K562 (cell line): ENCODE data around the gene TRIP12. TPM values are rescaled to one million over a fixed set of nuclear protein-coding genes. Genes with fewer than 3 reads are reported as not detected.

Source experiments
- ATAC-seq: fragments of 200-7000 bp; cut with Tn5 transposase; 3 replicates; pipeline ENCODE4 v1.9.1; 2020; ENCODE audit warnings: moderate library complexity
- BruUV-seq: library from RNA; stranded (reverse); fragments of 400-500 nt; replicated peaks from 2 replicates; lab custom pipeline; 2021; lab: Mats Ljungman, UMichigan
- CTCF ChIA-PET: fragments of 300-600 bp; formaldehyde crosslinking; extraction: SDS; loops from one replicate; lab custom pipeline; 2021; ENCODE audit warnings: low intra/inter-chr PET ratio; lab: Yijun Ruan, JAX
- POLR2A ChIA-PET: fragments of 300-600, 350-650 bp; sonication (Branson Sonifier 250); formaldehyde crosslinking; extraction: SDS; loops from one replicate; lab custom pipeline; 2021; ENCODE audit warnings: antibody characterized with exemption, inconsistent platforms; lab: Yijun Ruan, JAX
- DNase-seq, 4 experiments: peaks; one replicate each; pipeline versions ENCODE4 v3.0.0 to v3.0.0-alpha.2; 2011 to 2018; ENCODE audit warnings: low spot score in 3 of 4, mixed read lengths in 3 of 4; ENCODE audit errors: extremely low read depth in 1 of 4
- FAIRE-seq: peaks from 2 replicates; lab custom pipeline; 2011; peaks lifted over from hg19 to GRCh38; lab: Jason Lieb, UNC
- H2AFZ ChIP-seq: 2 replicates; pipeline ENCODE4 v1.6.0; 2011; ENCODE audit warnings: low read depth, low read length, control low read depth, inconsistent platforms
- H3K27ac ChIP-seq: fragments of 200-600 bp; 3 replicates; pipeline ENCODE4 v1.8.0; 2011; ENCODE audit warnings: low read depth, mild to moderate bottlenecking, control low read depth, inconsistent platforms, low read length, moderate library complexity, mixed read lengths; ENCODE audit errors: extremely low read depth
- H3K27me3 ChIP-seq, 2 experiments: fragments of 300-600 bp in 1 of 2; 2 replicates in 1 of 2; 3 replicates in 1 of 2; pipeline versions ENCODE4 v1.6.0 to v1.8.0; 2011; ENCODE audit warnings: inconsistent platforms in 2 of 2, low read length in 2 of 2, mild to moderate bottlenecking in 1 of 2, mixed read lengths in 1 of 2, moderate library complexity in 1 of 2; ENCODE audit not compliant: control insufficient read depth in 2 of 2, insufficient read depth in 2 of 2
- H3K36me3 ChIP-seq: fragments of 300-600 bp; 3 replicates; pipeline ENCODE4 v1.8.0; 2011; ENCODE audit warnings: mild to moderate bottlenecking, low read length, inconsistent platforms; ENCODE audit not compliant: control insufficient read depth, insufficient read depth
- H3K4me1 ChIP-seq, 2 experiments: fragments of 200-600 bp in 1 of 2; replicated peaks in 1 of 2; 2 replicates in 1 of 2; 3 replicates in 1 of 2; pipeline versions ENCODE4 v1.5.1 to v1.8.0; 2011; ENCODE audit warnings: inconsistent platforms in 2 of 2, low read length in 2 of 2, mild to moderate bottlenecking in 1 of 2, mixed read lengths in 1 of 2, moderate library complexity in 1 of 2; ENCODE audit not compliant: control insufficient read depth in 2 of 2, insufficient read depth in 2 of 2
- H3K4me2 ChIP-seq: 2 replicates; pipeline ENCODE4 v1.6.1; 2011; ENCODE audit warnings: low read length, control low read depth, inconsistent platforms, mixed read lengths; ENCODE audit not compliant: insufficient read depth
- H3K4me3 ChIP-seq: fragments of 200-600 bp; sonication (generic), shearing (Covaris generic); 2 replicates; pipeline ENCODE4 v1.5.1; 2016; ENCODE audit warnings: control low read depth, inconsistent platforms
- H3K79me2 ChIP-seq: fragments of 200-600 bp; 3 replicates; pipeline ENCODE4 v1.8.0; 2011; ENCODE audit warnings: low read length, inconsistent platforms; ENCODE audit not compliant: control insufficient read depth, insufficient read depth
- H3K9ac ChIP-seq, 2 experiments: 2 replicates each; pipeline versions ENCODE4 v1.6.0 to v1.6.1; 2011; ENCODE audit warnings: low read depth in 2 of 2, low read length in 2 of 2, control low read depth in 1 of 2, inconsistent platforms in 1 of 2, mild to moderate bottlenecking in 1 of 2, mixed read lengths in 1 of 2; ENCODE audit not compliant: insufficient read depth in 1 of 2
- H3K9me1 ChIP-seq: one replicate; pipeline ENCODE4 v1.6.0; 2011; ENCODE audit warnings: inconsistent platforms, mild to moderate bottlenecking, low read length, moderate library complexity; ENCODE audit not compliant: control insufficient read depth, insufficient read depth
- H3K9me3 ChIP-seq: replicated peaks from 2 replicates; pipeline ENCODE4 v1.5.1; 2011; ENCODE audit warnings: low read depth, low read length, inconsistent platforms; ENCODE audit not compliant: control insufficient read depth, insufficient read depth
- H4K20me1 ChIP-seq: replicated peaks from 2 replicates; pipeline ENCODE4 v1.6.1; 2011; ENCODE audit warnings: low read length, inconsistent platforms, mixed read lengths; ENCODE audit not compliant: control insufficient read depth, insufficient read depth
- ARNT ChIP-seq, 2 experiments: fragments of 450-650 bp; IDR thresholded peaks; 2 replicates each; pipeline ENCODE4 v1.6.1; 2016; ENCODE audit warnings: mild to moderate bottlenecking in 1 of 2
- KLF6 ChIP-seq: fragments of 250-450 bp; sonication (Bioruptor Pico); IDR thresholded peaks from 2 replicates; pipeline ENCODE4 v1.4.0; 2020; ENCODE audit warnings: mild to moderate bottlenecking, moderate library complexity, borderline replicate concordance
- NFATC3 ChIP-seq: fragments of 450-650 bp; IDR thresholded peaks from 2 replicates; pipeline ENCODE4 v1.6.1; 2017; ENCODE audit warnings: mild to moderate bottlenecking
- SPI1 ChIP-seq: IDR thresholded peaks from 2 replicates; pipeline ENCODE4 v1.6.1; 2011; ENCODE audit warnings: low read depth, low read length, control low read depth, borderline replicate concordance
- SRSF7 ChIP-seq: fragments of 200-400 bp; formaldehyde crosslinking; optimal IDR thresholded peaks from 2 replicates; pipeline ENCODE3; 2017; ENCODE audit warnings: mild to moderate bottlenecking, low read depth, low read length
- TBL1XR1 ChIP-seq, 2 experiments: IDR thresholded peaks; 2 replicates each; pipeline ENCODE4 v1.6.1; 2012; ENCODE audit warnings: improper control_type of control experiment in 2 of 2, low read length in 2 of 2, mild to moderate bottlenecking in 1 of 2
- ZNF431 ChIP-seq: sonication (generic); formaldehyde crosslinking; IDR thresholded peaks from 2 replicates; pipeline ENCODE4 v1.8.0; 2022; ENCODE audit warnings: mild to moderate bottlenecking, missing genetic modification reagents
- ZNF507 ChIP-seq: conservative IDR thresholded peaks from 2 replicates; pipeline ENCODE4 v1.6.1; 2017; ENCODE audit warnings: missing genetic modification characterization, missing compliant biosample characterization
- WGBS: fragments of 100-300 bp; shearing (Covaris generic); methylation state at CpG from one replicate; pipeline ENCODE4 v1.1.6; 2016; ENCODE audit warnings: low coverage, mixed read lengths; ENCODE audit not compliant: insufficient coverage; ENCODE audit errors: missing lambda C conversion rate; 5-methylcytosine and 5-hydroxymethylcytosine counted together
- in situ Hi-C: fragments of 300-500 bp; cut with MboI; formaldehyde crosslinking; loops from 4 replicates; pipeline ENCODE4 v1.15.0; 2018; ENCODE audit warnings: inconsistent platforms, mixed read lengths
- intact Hi-C: fragments of 100-400 bp; cut with micrococcal nuclease; formaldehyde crosslinking; loops from 2 replicates; pipeline ENCODE4 v1.14.2; 2022
- polyA plus RNA-seq, 8 experiments: library from polyadenylated mRNA; depleted of rRNA in 4 of 8; stranded (reverse) in 5 of 8; unstranded in 3 of 8; fragments of >200 nt; fragmentation: Nextera tagmentation in 2 of 8; fragmentation: Illumina TruSeq in 1 of 8; extraction: Ambion mirVana in 2 of 8; extraction: Trizol in 1 of 8; gene quantifications; 2 replicates each; pipeline versions ENCODE4 v1.2.1 to v1.2.3, GENCODE V29; 2011 to 2014; ENCODE audit warnings: inconsistent platforms in 1 of 8, missing spikeins in 1 of 8
- total RNA-seq, 7 experiments: library from RNA; depleted of rRNA in 6 of 7; stranded (reverse); fragments of >200 nt in 6 of 7; fragmentation: Illumina TruSeq in 2 of 7; extraction: Trizol in 2 of 7; gene quantifications; 2 replicates each; pipeline versions ENCODE4 v1.2.1 to v1.2.3, GENCODE V29; 2011 to 2021; ENCODE audit warnings: low replicate concordance in 1 of 7

TRIP12 gene
- total and polyA plus RNA-seq, 9 of the 15 experiments (the other 6 are each of a cell fraction or from before 2014, with no cell fraction given): 15.2 to 131 (median 80.1) TPM

- Histone ChIP-seq H2AFZ (no peak overlapping the region), H3K27me3 (no peaks in the 10 kb centered on the region), H3K4me1 (peaks cover 3 to 5% of the 10 kb centered on the region in 2 experiments; a peak in 3 of 5 replicates), H3K4me3 (no peak overlapping the region), H3K9me1 (no peaks in the 10 kb centered on the region), H3K27ac (no peak overlapping the region), H3K36me3 (peaks cover 53% of the 10 kb centered on the region; the same call in 2 of the 3 replicates), H3K9me3 (no peaks in the 10 kb centered on the region), H3K9ac (no peak overlapping the region), H3K4me2 (no peak overlapping the region), H4K20me1 (no peaks in the 10 kb centered on the region), H3K79me2 (peaks cover 31% of the 10 kb centered on the region)
- ATAC-seq (peak; percentile 57; the same call in 2 of the 3 replicates), FAIRE-seq (no peak), DNase-seq (peak in 1 of 4 experiments; percentile 5)
- no peak for TF ChIP-seq ZNF431 (CRISPR knock-in tag)
- no peak for TF ChIP-seq ARNT (IDR thresholded peaks at IDR 0.05)
- peak; percentile 76; the same call in 1 of the 2 replicates for TF ChIP-seq SPI1
- no peak for TF ChIP-seq ZNF507 (tag)
- no peak for TF ChIP-seq TBL1XR1 (IDR thresholded peaks at IDR 0.05; ENCODE audit: low read length in 2 of 2)
- no peak for TF ChIP-seq KLF6 (CRISPR knock-in tag)
- CTCF ChIA-PET: no interaction called here
- no TSS peak for BruUV-seq
- intact Hi-C loops (no loop called here), in situ Hi-C loops (no loop called here)
- POLR2A ChIA-PET: no interaction called here
Measured at GRCh38 chr2:229856413-229856812, 65.4 kb downstream of the TRIP12 start.

GRCh38 chr2:229855116-229855515, 66.7 kb downstream of the TRIP12 start:
- ATAC-seq: no peak
- 89% methylated on average over 5 of the region's 5 CpGs for WGBS
- no peak for FAIRE-seq
- intact Hi-C loops (no loop called here), in situ Hi-C loops (no loop called here)
- Histone ChIP-seq H3K4me3 (no peak overlapping the region), H3K27ac (no peak overlapping the region), H2AFZ (no peak overlapping the region), H3K9ac (no peak overlapping the region), H3K9me1 (no peaks in the 10 kb centered on the region), H3K4me2 (no peak overlapping the region), H3K79me2 (peaks cover 32% of the 10 kb centered on the region), H4K20me1 (no peaks in the 10 kb centered on the region), H3K4me1 (peaks cover 3 to 8% of the 10 kb centered on the region in 2 experiments; a peak in 4 of 5 replicates), H3K9me3 (no peaks in the 10 kb centered on the region), H3K36me3 (peaks cover 51% of the 10 kb centered on the region; the same call in 2 of the 3 replicates), H3K27me3 (no peaks in the 10 kb centered on the region)
- ChIA-PET CTCF (no interaction called here), POLR2A (interaction anchor here (1.2 kb wide), 1 partner anchor 10 kb away, joined by 4 read pairs; no protein-coding TSS in a partner anchor)
- BruUV-seq: no TSS peak
- TF ChIP-seq SRSF7 (no peak), NFATC3 (no peak)
- DNase-seq: no peak
